Stimulated activated CD4-positive, alpha-beta T cell treated with anti-CD3 and anti-CD28 coated beads, Interleukin-1b, Interleukin-23, amount 100 ng/mL, for 24 hours (primary cell): ENCODE results near the gene AREL1.
A peak's percentile ranks its signal among the peaks of the same experiment; 100 is the strongest.
"Not testable (repeated sequence)": the region's sequence is repeated elsewhere in the genome, so short reads cannot be mapped to it uniquely, and the experiment has no call there.

Experiments used
- DNase-seq, 4 experiments: peaks; one replicate each; pipeline ENCODE4 v3.0.0-alpha.2; 2020; ENCODE audit warnings: low read depth in 4 of 4, low spot score in 1 of 4

Gene AREL1

GRCh38 chr14:74712499-74713394 lies at the start of gene AREL1, which contains the start of gene FCF1:
TSS of gene AREL1 (minus strand) at chr14:74713080. CDS start at chr14:74685615, 27,465 bp downstream.
TSS of gene FCF1 (plus strand) at chr14:74713144. CDS start at chr14:74713198, 54 bp downstream.
- DNase-seq: peak; percentile 36 to 73 (median 70)

GRCh38 chr14:74758505-74758904 lies 45.6 kb upstream of the AREL1 start:
- not testable (repeated sequence) for DNase-seq

- DNase-seq: no peak
Measured at GRCh38 chr14:74756326-74756725, 43.4 kb upstream of the AREL1 start.

GRCh38 chr14:74754899-74755298 lies 42.0 kb upstream of the AREL1 start:
- DNase-seq: no peak

- DNase-seq: no peak
Measured at GRCh38 chr14:74754157-74754556, 41.3 kb upstream of the AREL1 start.

- no peak for DNase-seq
Measured at GRCh38 chr14:74747237-74747636, 34.4 kb upstream of the AREL1 start.

GRCh38 chr14:74739293-74740030 lies 26.6 kb upstream of the AREL1 start:
- no peak for DNase-seq

GRCh38 chr14:74737753-74738325 lies 25.0 kb upstream of the AREL1 start:
- no peak for DNase-seq

- no peak for DNase-seq
Measured at GRCh38 chr14:74735125-74735524, 22.2 kb upstream of the AREL1 start.

GRCh38 chr14:74733221-74733620 lies 20.3 kb upstream of the AREL1 start:
- DNase-seq: no peak

- no peak for DNase-seq
Measured at GRCh38 chr14:74732387-74732786, 19.5 kb upstream of the AREL1 start.

- DNase-seq: no peak
Measured at GRCh38 chr14:74723134-74723533, 10.3 kb upstream of the AREL1 start.

GRCh38 chr14:74720526-74720925 lies 7.6 kb upstream of the AREL1 start:
- DNase-seq: no peak

- DNase-seq: no peak
Measured at GRCh38 chr14:74713395-74713735, 485 bp upstream of the AREL1 start.

- no peak for DNase-seq
Measured at GRCh38 chr14:74711651-74712050, 1.2 kb downstream of the AREL1 start.

GRCh38 chr14:74710480-74710879 lies 2.4 kb downstream of the AREL1 start:
- no peak for DNase-seq

GRCh38 chr14:74705613-74706500 lies 7.0 kb downstream of the AREL1 start:
- DNase-seq: no peak

GRCh38 chr14:74704656-74705055 lies 8.2 kb downstream of the AREL1 start:
- no peak for DNase-seq

GRCh38 chr14:74703043-74703442 lies 9.8 kb downstream of the AREL1 start:
- no peak for DNase-seq

- DNase-seq: no peak
Measured at GRCh38 chr14:74702293-74702692, 10.6 kb downstream of the AREL1 start.

GRCh38 chr14:74698465-74698864 lies 14.4 kb downstream of the AREL1 start:
- DNase-seq: no peak
